OCI-LY7 (cell line): Measurements from ENCODE around the gene TP53I11.

Source experiments
- CTCF ChIP-seq: fragments of 200-600 bp; sonication (generic); conservative IDR thresholded peaks from 2 replicates; pipeline ENCODE4 v1.5.1; 2014; ENCODE audit warnings: mild to moderate bottlenecking, antibody characterized with exemption, low read length, moderate library complexity, mixed read lengths
- EZH2phosphoT487 ChIP-seq: fragments of 200-600 bp; sonication (generic); IDR thresholded peaks from 2 replicates; pipeline ENCODE4 v1.6.1; 2018; ENCODE audit warnings: low read depth, borderline replicate concordance, mild to moderate bottlenecking, mixed run types, antibody characterized with exemption, low read length, moderate library complexity, mixed read lengths

- TF ChIP-seq CTCF: no peak
- no peak for TF ChIP-seq EZH2phosphoT487
These were observed 44.0 kb downstream of the TP53I11 start for GRCh38 chr11:44906649-44907048.
